SK-N-SH (cell line): ENCODE results near the gene DDIT3. TPM values are rescaled to one million over a fixed set of nuclear protein-coding genes. Genes with fewer than 3 reads are reported as not detected.

ENCODE experiments used
- CTCF ChIA-PET: fragments of 300-600, 350-600 bp; formaldehyde crosslinking; extraction: SDS; loops from one replicate; lab custom pipeline; 2021; lab: Yijun Ruan, JAX
- POLR2A ChIA-PET: fragments of 350-600 bp; sonication (Branson Sonifier 250); formaldehyde crosslinking; extraction: SDS; loops from one replicate; lab custom pipeline; 2020; ENCODE audit warnings: antibody characterized with exemption, inconsistent platforms; lab: Yijun Ruan, JAX
- DNase-seq: peaks from one replicate; pipeline ENCODE4 v3.0.0; 2012
- H2AFZ ChIP-seq: fragments of 200-600 bp; sonication (generic); 2 replicates; pipeline ENCODE4 v1.8.1; 2016; ENCODE audit warnings: antibody characterized with exemption, mild to moderate bottlenecking, low read depth
- H3F3A ChIP-seq: fragments of 200-600 bp; sonication (generic); replicated peaks from 2 replicates; pipeline ENCODE3; 2016; ENCODE audit warnings: antibody characterized with exemption, mild to moderate bottlenecking; ENCODE audit not compliant: insufficient read depth
- H3K27ac ChIP-seq, 2 experiments: fragments of 200-500 bp in 1 of 2; fragments of 200-600 bp in 1 of 2; sonication (Bioruptor generic) in 1 of 2; sonication (generic), shearing (Covaris generic) in 1 of 2; 2 replicates each; pipeline versions ENCODE4 v1.5.1 to v1.6.1; 2014 to 2016; ENCODE audit warnings: low read depth in 2 of 2, inconsistent platforms in 1 of 2, low read length in 1 of 2, mild to moderate bottlenecking in 1 of 2, mixed read lengths in 1 of 2
- H3K27me3 ChIP-seq: fragments of 200-600 bp; sonication (generic), shearing (Covaris generic); 2 replicates; pipeline ENCODE4 v1.6.1; 2016; ENCODE audit warnings: mixed run types; ENCODE audit not compliant: insufficient read depth
- H3K36me3 ChIP-seq, 2 experiments: fragments of 200-500 bp in 1 of 2; fragments of 200-600 bp in 1 of 2; sonication (Bioruptor generic) in 1 of 2; sonication (generic) in 1 of 2; replicated peaks in 1 of 2; 2 replicates each; pipeline versions ENCODE3 to v1.5.1; 2014 to 2016; ENCODE audit warnings: low read length in 1 of 2, mild to moderate bottlenecking in 1 of 2; ENCODE audit not compliant: insufficient read depth in 2 of 2, control insufficient read depth in 1 of 2
- H3K4me1 ChIP-seq, 2 experiments: fragments of 200-500 bp in 1 of 2; fragments of 200-600 bp in 1 of 2; sonication (Bioruptor generic) in 1 of 2; sonication (generic), shearing (Covaris generic) in 1 of 2; 2 replicates each; pipeline versions ENCODE4 v1.5.1 to v1.6.1; 2014 to 2016; ENCODE audit warnings: low read depth in 1 of 2, low read length in 1 of 2, mixed run types in 1 of 2; ENCODE audit not compliant: insufficient read depth in 2 of 2, control insufficient read depth in 1 of 2
- H3K4me2 ChIP-seq: fragments of 200-600 bp; sonication (generic), shearing (Covaris generic); 2 replicates; pipeline ENCODE4 v1.6.1; 2017; ENCODE audit warnings: mixed run types
- H3K4me3 ChIP-seq, 2 experiments: fragments of 200-500 bp in 1 of 2; fragments of 200-600 bp in 1 of 2; sonication (Bioruptor generic) in 1 of 2; sonication (generic), shearing (Covaris generic) in 1 of 2; 2 replicates each; pipeline versions ENCODE4 v1.5.1 to v1.8.1; 2014 to 2016; ENCODE audit warnings: low read depth in 2 of 2, inconsistent platforms in 1 of 2, low read length in 1 of 2, mild to moderate bottlenecking in 1 of 2, mixed read lengths in 1 of 2, moderate library complexity in 1 of 2
- H3K79me2 ChIP-seq: fragments of 200-600 bp; sonication (generic); 2 replicates; pipeline ENCODE4 v1.8.1; 2017; ENCODE audit warnings: mild to moderate bottlenecking; ENCODE audit not compliant: insufficient read depth
- H3K9ac ChIP-seq: fragments of 200-600 bp; sonication (generic); 2 replicates; pipeline ENCODE4 v1.6.1; 2017; ENCODE audit warnings: mixed run types
- H3K9me2 ChIP-seq: fragments of 200-600 bp; sonication (generic); 2 replicates; pipeline ENCODE4 v1.6.1; 2017; ENCODE audit warnings: mixed run types
- H3K9me3 ChIP-seq: fragments of 200-600 bp; sonication (generic); 2 replicates; pipeline ENCODE4 v1.6.1; 2017; ENCODE audit warnings: mixed run types, mild to moderate bottlenecking, moderate library complexity
- H4K20me1 ChIP-seq: fragments of 200-600 bp; sonication (generic); 2 replicates; pipeline ENCODE4 v1.6.1; 2017; ENCODE audit warnings: mild to moderate bottlenecking, mixed run types; ENCODE audit not compliant: insufficient read depth
- CHD2 ChIP-seq: fragments of 150-350 bp; IDR thresholded peaks from 2 replicates; pipeline ENCODE4 v1.6.1; 2018; ENCODE audit warnings: low read length; ENCODE audit not compliant: partially characterized antibody
- EZH2phosphoT487 ChIP-seq: fragments of 200-600 bp; sonication (generic); IDR thresholded peaks from 2 replicates; pipeline ENCODE4 v1.6.1; 2017; ENCODE audit warnings: low read depth, mixed run types, mild to moderate bottlenecking, antibody characterized with exemption, moderate library complexity, borderline replicate concordance
- FOSL2 ChIP-seq: IDR thresholded peaks from 2 replicates; pipeline ENCODE4 v1.4.0; 2012; ENCODE audit warnings: low read depth, mild to moderate bottlenecking, moderate library complexity, borderline replicate concordance
- FOXJ3 ChIP-seq: sonication (generic); formaldehyde crosslinking; IDR thresholded peaks from 2 replicates; pipeline ENCODE4 v1.5.1; 2020; ENCODE audit warnings: mild to moderate bottlenecking, missing genetic modification reagents
- MEF2A ChIP-seq: IDR thresholded peaks from 2 replicates; pipeline ENCODE4 v1.4.0; 2012; ENCODE audit warnings: low read depth, borderline replicate concordance
- MXI1 ChIP-seq: IDR thresholded peaks from 2 replicates; pipeline ENCODE4 v1.6.1; 2012; ENCODE audit warnings: mild to moderate bottlenecking, low read depth, low read length, improper control_type of control experiment
- NFIC ChIP-seq: IDR thresholded peaks from 2 replicates; pipeline ENCODE4 v1.4.0; 2012; ENCODE audit warnings: borderline replicate concordance
- PBX3 ChIP-seq: IDR thresholded peaks from 2 replicates; pipeline ENCODE4; 2012
- POLR2AphosphoS5 ChIP-seq: IDR thresholded peaks from 2 replicates; pipeline ENCODE4 v1.6.1; 2012; ENCODE audit warnings: low read depth, low read length
- RAD21 ChIP-seq: IDR thresholded peaks from 2 replicates; pipeline ENCODE4 v1.6.1; 2012; ENCODE audit warnings: mild to moderate bottlenecking, low read length
- REST ChIP-seq: IDR thresholded peaks from 2 replicates; pipeline ENCODE4 v1.6.1; 2012; ENCODE audit warnings: mild to moderate bottlenecking, low read depth, low read length, moderate library complexity
- RXRA ChIP-seq: IDR thresholded peaks from 2 replicates; pipeline ENCODE4 v1.4.0; 2012; ENCODE audit warnings: low read depth, mild to moderate bottlenecking, borderline replicate concordance
- TAF1 ChIP-seq: IDR thresholded peaks from 2 replicates; pipeline ENCODE4 v1.6.1; 2012; ENCODE audit warnings: low read depth, mild to moderate bottlenecking, low read length, moderate library complexity, borderline replicate concordance
- YY1 ChIP-seq: IDR thresholded peaks from 2 replicates; pipeline ENCODE4 v1.4.0; 2012; ENCODE audit warnings: low read depth, mild to moderate bottlenecking
- ZBTB33 ChIP-seq: IDR thresholded peaks from 2 replicates; pipeline ENCODE4 v1.4.0; 2012; ENCODE audit warnings: low read depth, borderline replicate concordance
- WGBS: methylation state at CpG from one replicate; pipeline ENCODE4 v1.1.6; 2017; ENCODE audit warnings: low lambda C conversion rate; 5-methylcytosine and 5-hydroxymethylcytosine counted together
- polyA plus RNA-seq, 3 experiments: library from polyadenylated mRNA; depleted of rRNA; stranded (reverse); fragments of >200 nt; gene quantifications; 2 replicates each; pipeline ENCODE4 v1.2.3, GENCODE V29; 2012
- TF ChIP-seq, protein P1 (sequence below): IDR thresholded peaks from 2 replicates; pipeline ENCODE4 v1.4.0; 2012; ENCODE audit warnings: low read depth
- TF ChIP-seq, protein P2 (sequence below): IDR thresholded peaks from 2 replicates; pipeline ENCODE4 v1.4.0; 2012; ENCODE audit warnings: low read depth, borderline replicate concordance

Gene DDIT3
- polyA plus RNA-seq, 1 of the 3 experiments (the other 2 are of a cell fraction) = 26.3 TPM

DNA sequence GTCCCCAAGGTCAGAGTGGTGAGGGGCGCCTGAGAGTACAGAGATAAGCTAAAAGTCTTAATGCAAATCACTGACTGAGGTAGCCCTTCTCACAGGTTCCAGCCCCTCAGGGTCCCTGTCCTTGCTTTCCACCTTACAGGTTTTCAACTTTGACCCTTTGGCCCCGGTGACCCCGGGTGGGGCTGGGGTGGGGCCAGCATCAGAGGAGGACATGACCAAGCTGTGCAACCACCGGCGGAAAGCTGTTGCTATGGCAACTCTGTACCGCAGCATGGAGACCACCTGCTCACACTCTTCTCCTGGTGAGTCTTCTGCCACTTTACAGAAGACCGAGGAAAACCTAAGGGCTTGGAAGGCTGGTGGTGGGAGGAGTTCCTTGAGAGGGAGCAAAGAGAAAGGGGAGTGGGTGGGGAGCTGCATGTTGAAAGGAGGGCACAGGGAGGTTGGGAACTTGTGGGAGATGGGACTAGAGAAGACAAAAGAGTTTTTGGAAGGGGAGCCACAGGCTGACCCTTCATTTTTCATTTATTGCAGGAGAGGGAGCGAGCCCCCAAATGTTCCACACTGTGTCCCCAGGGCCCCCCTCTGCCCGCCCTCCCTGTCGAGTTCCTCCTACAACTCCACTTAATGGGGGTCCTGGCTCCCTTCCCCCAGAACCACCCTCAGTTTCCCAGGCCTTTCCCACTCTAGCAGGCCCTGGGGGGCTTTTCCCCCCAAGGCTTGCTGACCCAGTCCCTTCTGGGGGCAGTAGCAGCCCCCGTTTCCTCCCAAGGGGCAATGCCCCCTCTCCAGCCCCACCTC is 4.7 kb upstream of the DDIT3 start (continued):
- TF ChIP-seq REST = no peak
- TF ChIP-seq ZBTB33 = no peak
- TF ChIP-seq RXRA = no peak
- TF ChIP-seq, protein P1, sequence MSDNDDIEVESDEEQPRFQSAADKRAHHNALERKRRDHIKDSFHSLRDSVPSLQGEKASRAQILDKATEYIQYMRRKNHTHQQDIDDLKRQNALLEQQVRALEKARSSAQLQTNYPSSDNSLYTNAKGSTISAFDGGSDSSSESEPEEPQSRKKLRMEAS = no peak
- TF ChIP-seq YY1 = no peak
- TF ChIP-seq FOSL2 = no peak
- no peak for TF ChIP-seq MEF2A

- Histone ChIP-seq H3K36me3 (peaks cover 25 to 47% of the 10 kb centered on the region in 2 experiments), H3K79me2 (peaks cover 41% of the 10 kb centered on the region), H3K27ac (peak overlapping the region; percentile 81 to 93), H3K9me2 (no peaks in the 10 kb centered on the region), H3F3A (peaks cover 28% of the 10 kb centered on the region), H3K4me2 (peak overlapping the region; percentile 94), H3K4me1 (peaks cover 22 to 40% of the 10 kb centered on the region in 2 experiments), H3K27me3 (no peaks in the 10 kb centered on the region), H3K4me3 (peak overlapping the region; percentile 72 to 88), H3K9me3 (no peaks in the 10 kb centered on the region), H2AFZ (no peak overlapping the region), H3K9ac (peak overlapping the region; percentile 86), H4K20me1 (peaks cover 19% of the 10 kb centered on the region)
- ChIA-PET CTCF (interaction anchor here (0.9 to 2.2 kb wide), 7 partner anchors 10 to 285 kb away, joined by 3 to 9 read pairs (median 4); partner anchors contain the start of gene B4GALNT1), POLR2A (interaction anchor here (0.6 to 1.8 kb wide), 4 partner anchors 9 to 98 kb away, joined by 3 to 8 read pairs (median 3); no protein-coding TSS in a partner anchor)
- no peak for DNase-seq
- WGBS = 90% methylated on average over 14 of the region's 14 CpGs
- TF ChIP-seq POLR2AphosphoS5 (no peak), FOXJ3 (CRISPR knock-in tag) (no peak), ZBTB33 (no peak), EZH2phosphoT487 (no peak), TAF1 (no peak), MXI1 (no peak), RAD21 (no peak), PBX3 (no peak), RXRA (no peak), YY1 (no peak), NFIC (no peak), CHD2 (no peak)
- TF ChIP-seq, protein P2, sequence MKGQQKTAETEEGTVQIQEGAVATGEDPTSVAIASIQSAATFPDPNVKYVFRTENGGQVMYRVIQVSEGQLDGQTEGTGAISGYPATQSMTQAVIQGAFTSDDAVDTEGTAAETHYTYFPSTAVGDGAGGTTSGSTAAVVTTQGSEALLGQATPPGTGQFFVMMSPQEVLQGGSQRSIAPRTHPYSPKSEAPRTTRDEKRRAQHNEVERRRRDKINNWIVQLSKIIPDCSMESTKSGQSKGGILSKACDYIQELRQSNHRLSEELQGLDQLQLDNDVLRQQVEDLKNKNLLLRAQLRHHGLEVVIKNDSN = no peak
Observed at GRCh38 chr12:57523706-57524614, 3.6 kb upstream of the DDIT3 start.
